Kidney capillary endothelial cell (primary cell): ENCODE data around the gene PC.

Experiments
- DNase-seq: peaks from one replicate; pipeline ENCODE4 v3.0.0-alpha.2; 2018; ENCODE audit warnings: low spot score

PC gene

GRCh38 chr11:66854729-66855211, 103.4 kb downstream of the PC start:
- DNase-seq: no peak

GRCh38 chr11:66854231-66854661, 103.9 kb downstream of the PC start:
- DNase-seq: no peak

- DNase-seq: no peak
These were observed 104.6 kb downstream of the PC start for GRCh38 chr11:66853242-66854229.

GRCh38 chr11:66852466-66853241, 105.5 kb downstream of the PC start:
- DNase-seq: no peak

- peak; percentile 47 for DNase-seq
These were observed 106.3 kb downstream of the PC start for GRCh38 chr11:66851698-66852465.

GRCh38 chr11:66851239-66851596, 107.0 kb downstream of the PC start:
- DNase-seq: no peak

GRCh38 chr11:66850588-66851238, 107.5 kb downstream of the PC start:
- no peak for DNase-seq

- no peak for DNase-seq
These were observed 108.0 kb downstream of the PC start for GRCh38 chr11:66850235-66850587.

GRCh38 chr11:66849501-66850234, 108.5 kb downstream of the PC start:
- no peak for DNase-seq

- no peak for DNase-seq
These were observed 109.3 kb downstream of the PC start for GRCh38 chr11:66848671-66849500.

- no peak for DNase-seq
These were observed 110.5 kb downstream of the PC start for GRCh38 chr11:66847461-66848232.

GRCh38 chr11:66846671-66847091, 111.5 kb downstream of the PC start:
- peak; percentile 78 for DNase-seq

- DNase-seq: no peak
These were observed 112.3 kb downstream of the PC start for GRCh38 chr11:66845876-66846212.

GRCh38 chr11:66845143-66845875, 112.9 kb downstream of the PC start:
- DNase-seq: no peak

GRCh38 chr11:66844496-66845142, 113.6 kb downstream of the PC start:
- no peak for DNase-seq

- DNase-seq: no peak
These were observed 114.2 kb downstream of the PC start for GRCh38 chr11:66843776-66844495.
